GM18498 (cell line): Measurements from ENCODE around the gene NAV3.

Experiments used
- ATAC-seq: cut with Tn5 transposase; IDR thresholded peaks from one replicate; pipeline ENCODE4 v1.9.1; 2021; ENCODE audit warnings: mild to moderate bottlenecking, moderate library complexity; ENCODE audit not compliant: unreplicated experiment

The NAV3 gene

DNA sequence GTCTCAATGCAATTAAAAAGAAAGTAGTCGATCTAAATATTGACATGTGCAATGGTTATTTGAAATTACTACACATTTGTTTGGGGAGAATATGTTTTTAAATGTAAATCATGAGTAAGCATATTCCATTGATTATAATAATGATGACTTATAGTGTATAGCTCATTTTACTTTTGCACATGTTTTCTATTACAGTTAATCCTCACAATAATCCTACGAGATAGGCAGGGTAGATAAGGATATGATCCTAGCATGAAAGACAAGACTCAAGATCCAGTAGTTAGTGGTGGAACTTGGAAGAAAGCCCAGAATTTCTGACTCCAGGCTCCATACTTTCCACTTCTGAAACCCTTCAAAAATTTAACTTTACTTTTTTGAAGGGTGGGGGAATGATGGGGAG lies 94.0 kb downstream of the NAV3 start:
- no peak for ATAC-seq

DNA sequence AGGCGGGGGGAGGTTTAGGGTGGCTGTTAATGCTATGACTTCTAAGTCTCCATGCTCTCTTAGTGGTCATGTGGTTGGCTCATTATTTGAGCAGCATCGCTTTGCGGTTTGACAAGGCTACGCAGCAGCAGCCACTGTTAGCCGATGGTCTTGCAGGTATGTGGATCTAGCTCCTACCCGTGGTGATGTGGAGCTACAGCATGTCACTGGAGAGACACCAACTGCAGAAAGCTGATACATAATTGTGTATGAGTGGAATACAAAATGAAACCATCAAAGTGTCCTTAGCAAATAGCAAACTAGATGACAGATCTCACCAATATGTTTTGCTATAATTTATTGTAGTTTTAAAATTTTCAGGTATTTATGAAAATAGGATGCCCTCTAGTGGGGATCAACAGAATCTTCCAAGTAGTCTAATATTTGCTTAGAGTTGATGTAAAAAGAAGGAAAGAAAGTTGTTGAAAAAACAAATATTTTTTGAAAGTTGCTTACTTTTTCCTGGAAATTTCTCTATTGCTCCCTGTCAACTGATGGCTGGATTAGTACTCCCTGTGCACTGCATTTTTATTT lies 94.9 kb downstream of the NAV3 start:
- peak; percentile 99 for ATAC-seq

DNA sequence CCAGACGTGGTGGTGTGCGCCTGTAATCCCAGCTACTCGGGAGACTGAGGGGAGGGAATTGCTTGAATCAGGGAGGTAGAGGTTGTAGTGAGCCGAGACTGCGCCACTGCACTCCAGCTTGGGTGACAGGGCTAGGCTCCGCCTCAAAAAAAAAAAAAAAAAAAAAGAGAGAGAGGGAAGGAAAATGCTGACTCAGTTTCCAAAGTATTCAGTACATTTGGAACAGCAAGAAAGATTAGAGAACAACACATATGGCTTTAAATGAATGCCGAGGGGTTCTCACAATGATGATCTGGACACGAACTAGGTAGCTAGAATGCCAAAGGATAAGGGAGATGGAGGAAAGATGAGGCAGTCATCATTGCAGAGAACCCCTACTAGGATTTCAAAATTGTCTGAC lies 97.4 kb downstream of the NAV3 start:
- no peak for ATAC-seq

DNA sequence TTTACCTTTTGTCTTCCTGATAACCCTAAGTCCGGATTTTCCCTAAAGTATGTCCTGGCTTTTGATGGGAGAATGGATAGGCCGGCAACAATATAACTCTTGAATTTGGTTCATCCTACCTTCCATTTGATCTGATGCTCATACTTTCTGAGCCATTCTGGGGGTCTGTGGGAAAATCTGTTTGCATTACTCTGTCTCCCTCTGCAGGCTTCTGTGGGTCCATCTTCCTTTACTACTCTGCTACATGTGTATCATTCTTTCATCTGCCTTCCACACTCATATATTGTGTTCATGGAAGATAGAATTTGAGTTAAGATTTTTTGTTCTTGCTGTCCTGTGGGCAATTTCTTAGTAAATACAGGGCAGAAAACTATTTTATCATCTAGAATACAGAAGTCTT lies 101.5 kb downstream of the NAV3 start:
- no peak for ATAC-seq

DNA sequence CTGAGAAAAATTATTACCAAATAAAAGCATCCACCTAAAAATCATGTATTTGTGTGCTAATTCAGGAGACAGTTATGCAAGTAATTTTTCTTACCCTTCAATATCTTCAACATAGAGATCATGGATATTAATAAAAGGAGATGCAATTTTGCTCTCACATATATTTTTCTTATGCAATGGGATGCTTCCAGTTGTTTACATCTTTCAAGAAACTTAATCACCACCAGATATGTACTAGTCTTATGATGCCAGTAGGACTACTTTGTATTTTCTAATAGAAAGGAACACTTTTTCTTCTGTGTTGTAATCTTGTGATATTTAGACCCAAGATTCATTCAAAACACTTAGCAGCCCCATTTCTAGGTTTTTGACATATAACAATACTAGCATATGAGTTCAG lies 107.6 kb downstream of the NAV3 start:
- no peak for ATAC-seq

DNA sequence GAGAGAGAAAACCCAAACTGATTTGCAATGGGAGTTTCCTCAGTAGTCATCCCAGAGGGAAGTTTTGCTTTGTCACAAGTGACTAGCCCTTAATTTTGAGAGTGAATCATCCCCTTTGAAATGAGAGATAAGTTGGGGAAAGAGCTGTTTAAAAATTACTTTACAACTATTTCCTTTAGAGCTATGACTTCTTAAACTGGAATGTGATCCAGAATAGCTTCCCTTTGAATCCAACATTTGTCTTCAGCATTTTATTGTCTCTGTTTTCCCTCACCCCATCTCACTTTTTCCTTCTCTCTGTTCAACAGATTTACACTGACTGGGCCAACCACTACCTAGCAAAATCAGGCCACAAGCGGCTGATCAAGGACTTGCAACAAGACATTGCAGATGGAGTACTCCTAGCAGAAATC lies 109.3 kb downstream of the NAV3 start:
- no peak for ATAC-seq

DNA sequence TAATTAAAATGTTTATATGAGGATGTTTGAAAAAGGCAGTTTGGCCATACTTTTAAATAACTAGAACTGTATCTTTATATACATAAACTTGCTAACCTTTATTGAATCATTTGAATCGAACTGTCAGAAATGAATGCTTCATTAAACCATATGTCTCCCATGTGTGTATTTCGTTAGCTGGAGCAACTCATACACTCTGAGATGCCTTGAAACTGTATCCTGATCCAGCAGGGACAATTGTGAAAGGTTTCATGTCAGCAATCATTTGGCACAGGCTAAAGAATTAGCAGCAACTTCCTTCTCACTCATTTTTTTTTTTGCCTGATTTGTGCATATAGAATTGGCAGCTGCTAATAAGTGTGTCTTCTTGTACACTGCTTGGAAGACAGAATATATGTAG lies 109.9 kb downstream of the NAV3 start:
- ATAC-seq, result no peak

DNA sequence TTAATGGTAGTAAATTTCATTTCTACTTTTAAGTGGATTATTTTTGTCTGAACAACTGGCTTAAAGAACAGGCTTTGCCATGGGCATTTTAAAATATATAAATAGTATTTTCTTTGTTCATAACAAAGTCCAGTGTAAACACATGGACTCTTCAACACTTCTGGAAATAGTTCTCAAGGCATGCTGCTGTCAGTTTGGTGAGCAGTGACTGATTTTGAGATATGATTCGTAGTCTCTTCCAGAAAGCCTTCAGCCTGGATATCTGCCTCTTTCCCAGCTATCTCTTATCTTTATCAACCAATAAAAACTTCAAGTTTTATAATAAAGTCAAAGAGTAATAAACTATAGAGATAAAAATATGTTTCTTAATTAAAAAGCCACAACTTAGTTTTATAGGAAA lies 110.7 kb downstream of the NAV3 start:
- ATAC-seq, result no peak

DNA sequence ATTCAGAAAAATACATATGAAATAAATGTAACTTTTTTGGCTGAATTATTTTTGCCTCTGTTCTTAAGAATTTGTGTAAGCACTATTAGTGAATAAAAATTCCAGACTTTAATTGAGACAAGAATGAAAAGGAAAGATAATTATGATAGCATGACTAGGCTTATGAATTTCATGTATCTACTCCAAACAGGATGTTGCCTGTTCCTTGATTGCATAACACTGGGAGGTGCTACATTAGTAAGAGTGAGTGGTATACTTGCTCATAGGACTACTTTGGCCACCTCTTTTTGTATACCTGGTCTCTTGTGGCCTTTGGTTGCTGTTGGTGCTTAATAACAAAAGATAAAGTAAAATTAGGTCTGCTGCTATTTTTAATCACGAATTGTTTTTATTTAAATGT lies 112.8 kb downstream of the NAV3 start:
- no peak for ATAC-seq

DNA sequence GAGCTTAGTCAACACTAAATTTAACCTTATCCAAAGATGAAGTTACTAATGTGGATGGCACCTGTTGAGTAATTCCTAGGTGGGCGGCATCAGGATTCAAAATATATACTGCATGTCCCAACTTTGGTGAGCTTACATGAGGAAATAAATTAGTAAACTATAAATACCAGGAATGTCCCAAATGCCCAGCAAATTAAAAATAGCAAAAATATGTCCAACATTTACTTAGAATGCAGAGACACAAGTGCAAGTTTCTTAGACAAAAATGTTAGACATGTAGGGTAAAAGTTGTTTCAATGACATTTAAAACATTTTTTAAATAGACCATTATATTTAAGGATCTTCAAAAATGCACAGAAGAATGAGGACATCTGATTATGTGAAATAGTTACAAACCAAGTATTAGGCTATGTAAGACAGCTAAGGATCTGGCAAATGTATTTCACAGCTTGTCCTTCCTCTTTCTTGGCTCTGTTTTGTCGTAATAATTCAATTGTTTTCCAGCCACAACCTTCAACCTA lies 115.9 kb downstream of the NAV3 start:
- ATAC-seq, result no peak

DNA sequence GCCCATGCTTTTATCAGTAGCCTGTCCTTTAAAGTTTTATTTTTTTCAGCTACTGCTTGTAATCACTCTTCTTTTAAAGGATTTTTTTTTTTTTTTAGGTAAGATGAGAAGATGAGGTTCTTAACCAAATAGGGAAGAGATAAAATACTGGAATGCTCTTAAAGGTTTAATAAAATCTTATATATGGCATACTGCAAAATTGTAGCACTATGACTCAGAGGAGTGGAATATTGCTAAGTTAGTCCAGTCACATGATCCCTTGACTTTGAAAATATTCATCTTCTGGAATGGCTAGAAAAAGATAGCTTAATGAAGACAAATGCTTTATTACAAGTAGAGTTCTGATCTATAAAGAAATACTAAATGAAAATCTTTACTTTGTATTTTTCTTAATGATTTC lies 116.6 kb downstream of the NAV3 start:
- ATAC-seq, result no peak

DNA sequence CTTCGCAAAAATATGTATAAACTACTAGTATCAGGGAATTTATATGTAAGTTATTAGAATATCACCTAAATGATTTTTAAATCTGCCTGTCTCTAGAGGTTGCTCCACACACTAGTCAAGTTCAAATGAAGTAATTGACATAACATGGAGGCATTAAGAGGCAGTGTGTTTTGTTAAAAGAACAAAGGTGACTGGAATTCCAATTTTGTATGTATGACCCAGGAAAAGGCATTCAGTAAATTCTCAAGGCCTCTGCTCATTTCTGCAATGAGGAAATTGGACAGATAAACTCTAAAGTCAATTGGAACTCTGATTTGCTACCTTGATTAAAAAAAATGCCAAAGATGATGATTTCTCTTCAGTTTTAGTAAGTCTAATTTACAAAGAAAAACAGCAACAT lies 117.1 kb downstream of the NAV3 start:
- ATAC-seq, result no peak

DNA sequence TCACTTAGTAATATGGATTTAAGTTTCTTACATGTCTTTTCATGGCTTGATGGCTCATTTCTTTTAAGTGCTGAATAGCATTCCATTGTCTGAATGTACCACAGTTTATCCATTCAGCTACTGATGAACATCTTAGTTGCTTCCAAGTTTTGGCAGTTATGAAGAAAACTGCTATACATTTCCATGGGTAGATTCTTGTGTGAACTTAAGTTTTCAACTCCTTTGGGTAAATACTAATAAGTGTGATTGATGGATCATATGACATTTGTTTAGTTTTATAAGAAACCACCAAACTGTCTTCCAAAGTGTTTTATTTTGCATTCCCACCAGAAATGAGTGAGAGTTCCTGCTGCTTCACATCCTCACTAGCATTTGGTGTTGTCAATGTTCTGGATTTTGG lies 119.2 kb downstream of the NAV3 start:
- no peak for ATAC-seq

DNA sequence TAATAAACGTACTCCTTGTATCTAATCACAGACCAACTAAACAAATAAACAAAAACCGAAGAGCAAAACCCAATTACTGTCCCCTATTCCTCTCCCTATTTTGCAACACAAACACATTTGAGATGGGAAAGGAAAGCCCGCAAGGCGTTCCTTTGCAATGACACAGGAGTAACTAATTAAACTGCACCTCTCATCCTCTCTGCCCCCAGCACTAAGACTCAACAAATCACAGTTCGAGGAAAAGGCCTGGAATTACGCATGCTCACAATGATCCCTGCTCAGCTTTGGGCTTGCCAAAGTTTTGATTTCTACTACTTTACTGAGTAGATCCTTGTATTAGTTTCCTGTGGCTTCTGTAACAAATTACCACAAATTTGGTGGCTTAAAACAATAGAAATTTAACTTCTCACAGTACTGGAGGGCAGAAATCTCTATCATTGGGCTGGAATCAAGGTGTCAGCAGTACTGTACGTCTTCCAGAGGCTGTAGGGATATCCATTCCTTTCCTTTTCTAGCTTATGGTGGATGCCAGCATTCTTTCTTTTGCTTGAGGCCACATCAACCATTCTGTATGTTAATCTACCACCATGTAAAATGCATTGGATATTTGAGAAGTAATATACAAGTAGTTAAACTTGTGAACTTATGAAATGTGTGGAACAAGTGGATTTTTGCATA lies 123.0 kb downstream of the NAV3 start:
- no peak for ATAC-seq

DNA sequence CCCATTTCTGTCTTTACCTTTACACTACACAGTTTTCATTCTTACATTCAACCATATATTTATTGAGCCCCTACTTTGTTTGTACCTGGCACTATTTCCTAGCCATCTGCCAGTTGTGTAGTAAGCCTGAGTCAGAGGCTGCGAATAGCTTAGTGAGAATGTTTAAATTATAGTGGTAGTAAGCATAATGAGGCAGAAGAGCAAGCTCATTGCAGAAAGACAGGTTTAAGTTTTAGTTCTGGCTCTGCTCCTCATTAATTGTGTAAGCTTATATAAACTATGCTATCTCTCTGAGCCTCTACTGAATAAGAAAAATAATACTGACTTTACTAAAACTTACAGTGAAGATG lies 123.5 kb downstream of the NAV3 start:
- no peak for ATAC-seq

DNA sequence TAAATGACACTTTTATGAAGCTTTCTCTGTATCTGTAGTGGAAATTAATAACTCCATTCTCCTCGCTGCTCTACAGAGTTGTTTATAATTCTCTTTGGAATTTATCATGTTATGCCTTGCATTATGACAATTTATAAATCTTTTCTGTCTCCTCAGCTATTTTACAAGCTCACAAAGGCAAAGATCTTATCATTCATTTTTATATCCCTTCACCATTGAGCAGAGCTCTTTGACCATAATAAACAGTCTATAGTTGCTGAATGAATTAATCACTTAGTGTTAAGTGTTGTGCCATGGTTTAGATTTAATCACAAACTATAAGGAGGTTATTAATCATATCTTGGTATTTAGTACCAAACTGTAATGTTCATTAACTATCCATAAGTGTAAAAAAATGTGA lies 126.4 kb downstream of the NAV3 start:
- no peak for ATAC-seq

DNA sequence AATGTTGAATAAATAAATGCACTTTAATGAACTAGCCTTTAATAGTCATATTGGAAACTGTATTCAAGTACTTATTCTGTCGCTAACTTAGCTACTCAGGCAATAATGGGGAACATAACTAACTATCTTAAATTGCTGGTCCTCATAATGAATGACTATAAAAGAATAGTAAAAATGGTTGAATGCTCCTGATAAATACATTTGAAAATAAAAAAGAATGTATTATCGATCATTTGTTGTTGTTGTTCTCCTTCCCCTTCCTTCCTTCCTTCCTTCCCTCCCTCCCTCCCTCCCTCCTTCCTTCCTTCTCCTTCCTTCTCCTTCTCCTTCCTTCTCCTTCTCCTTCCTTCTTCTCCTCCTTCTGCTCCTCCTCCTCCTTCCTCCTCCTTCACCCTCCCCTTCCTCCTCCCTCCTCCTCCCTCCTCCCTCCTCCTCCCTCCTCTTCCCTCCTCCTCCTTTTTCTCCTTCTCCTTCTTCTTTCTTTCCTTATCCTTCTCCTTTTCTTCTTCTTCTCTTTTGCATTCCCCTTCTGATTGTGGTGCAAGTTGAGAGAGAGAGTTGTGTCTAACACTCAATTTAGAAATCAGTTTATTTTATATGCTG lies 133.0 kb downstream of the NAV3 start:
- no peak for ATAC-seq

DNA sequence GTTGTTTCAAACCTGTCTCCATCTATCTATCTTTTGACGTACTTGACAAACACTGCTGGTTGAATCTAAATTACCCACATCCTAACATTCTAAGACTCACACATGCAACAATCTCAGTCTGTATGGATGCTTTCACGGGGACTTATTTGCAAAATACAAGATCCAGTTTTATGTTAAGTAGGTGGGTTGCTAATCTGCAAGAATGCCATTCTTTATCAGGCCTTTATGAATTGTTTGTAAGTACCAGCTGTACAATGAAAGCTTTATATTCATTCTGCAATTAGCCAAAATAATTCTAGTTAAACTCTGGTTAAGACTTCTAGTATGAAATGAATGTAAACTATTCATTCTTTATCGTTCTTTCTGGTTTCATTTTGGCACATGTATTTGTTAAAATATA lies 135.1 kb downstream of the NAV3 start:
- no peak for ATAC-seq

DNA sequence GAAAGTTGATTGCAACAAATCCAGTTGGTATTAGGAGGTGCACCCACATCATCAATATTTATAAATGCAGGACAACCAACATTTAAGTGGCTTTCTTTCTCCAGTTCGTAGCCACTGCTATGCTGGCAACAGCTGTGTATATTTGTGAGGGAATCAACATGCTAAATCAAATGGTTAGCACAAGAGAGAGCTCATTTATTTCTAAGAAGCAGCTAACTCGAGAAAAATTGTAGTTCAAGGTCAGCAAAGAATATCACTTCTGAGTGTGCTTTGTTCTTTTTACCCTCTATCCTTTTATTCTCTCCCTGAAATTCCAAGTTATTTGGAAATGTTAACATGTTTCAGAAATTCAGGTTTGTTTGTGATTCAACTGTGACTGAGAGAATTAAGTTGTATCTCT lies 137.3 kb downstream of the NAV3 start:
- no peak for ATAC-seq

DNA sequence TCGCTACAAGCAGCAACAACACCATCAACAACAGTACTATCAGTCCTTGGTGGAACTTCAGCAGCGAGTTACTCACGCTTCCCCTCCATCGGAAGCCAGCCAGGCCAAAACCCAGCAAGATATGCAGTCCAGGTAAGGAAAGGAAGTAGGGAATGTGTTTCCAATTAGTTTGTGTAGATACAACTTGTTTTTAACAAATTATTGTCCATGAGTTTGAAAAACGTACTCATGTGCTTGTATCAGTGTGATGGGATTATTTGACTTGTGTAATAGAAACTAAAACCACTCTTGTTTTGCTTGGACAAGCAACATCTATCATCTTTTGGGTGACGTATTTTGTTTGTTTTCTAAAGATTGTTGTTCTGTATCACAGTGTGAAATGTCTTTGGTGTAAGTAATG lies 137.9 kb downstream of the NAV3 start:
- no peak for ATAC-seq

DNA sequence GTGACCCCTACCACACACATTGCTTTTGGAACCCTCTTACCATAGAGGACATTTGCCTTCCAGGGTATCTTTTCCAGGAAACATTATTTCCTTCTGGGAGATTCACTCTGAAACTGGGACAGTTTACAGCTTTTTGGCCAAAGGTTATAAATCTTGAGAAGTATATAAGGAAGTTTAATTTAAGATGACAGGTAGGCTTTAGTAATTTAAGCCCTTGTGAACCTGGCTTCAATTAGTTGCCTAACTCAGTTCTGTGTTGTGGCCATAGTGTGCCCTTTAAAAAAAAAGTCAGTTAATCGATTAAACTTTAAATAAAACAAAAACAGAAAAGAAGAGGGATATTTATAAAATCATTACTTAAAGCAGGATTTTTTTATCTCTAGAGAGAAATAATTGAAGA lies 142.9 kb downstream of the NAV3 start:
- no peak for ATAC-seq

DNA sequence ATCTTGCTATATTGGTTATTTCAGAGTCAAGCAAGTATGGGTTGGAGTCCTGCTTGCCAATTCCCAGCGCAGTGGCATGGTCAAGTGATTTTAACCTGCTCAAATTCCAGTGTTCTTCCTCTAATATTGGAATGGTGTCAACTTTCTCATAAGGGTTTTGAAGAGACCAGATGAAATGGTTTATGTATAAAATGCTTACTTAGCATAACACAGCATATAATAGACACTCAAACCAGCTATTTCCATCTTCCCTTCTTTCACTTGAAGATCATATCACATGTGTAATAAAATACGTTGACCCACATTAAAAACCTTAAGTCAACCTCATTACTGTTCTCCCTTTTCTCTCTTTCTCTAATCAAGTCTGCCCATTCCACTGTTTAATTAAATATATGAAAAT lies 144.0 kb downstream of the NAV3 start:
- no peak for ATAC-seq
